HepG2 (cell line): ENCODE results near the gene DIP2C. TPM values are rescaled to one million over a fixed set of nuclear protein-coding genes. Genes with fewer than 3 reads are reported as not detected.

Experiments
- ATAC-seq: fragments of 200-7000 bp; cut with Tn5 transposase; 3 replicates; pipeline ENCODE4 v1.9.1; 2020; ENCODE audit warnings: mild to moderate bottlenecking, moderate library complexity
- BruUV-seq: library from RNA; stranded (reverse); fragments of 400-500 nt; replicated peaks from 2 replicates; lab custom pipeline; 2021; lab: Mats Ljungman, UMichigan
- CTCF ChIA-PET: fragments of 300-600 bp; formaldehyde crosslinking; extraction: SDS; loops from one replicate; lab custom pipeline; 2021; ENCODE audit warnings: low total read pairs, inconsistent platforms, low intra/inter-chr PET ratio; lab: Yijun Ruan, JAX
- POLR2A ChIA-PET: fragments of 350-600 bp; sonication (Branson Sonifier 250); formaldehyde crosslinking; loops from one replicate; lab custom pipeline; 2020; ENCODE audit warnings: antibody characterized with exemption, inconsistent platforms; lab: Yijun Ruan, JAX
- DNase-seq: peaks from one replicate; pipeline ENCODE4 v3.0.0-alpha.2; 2015; ENCODE audit warnings: low spot score
- FAIRE-seq: peaks from 3 replicates; lab custom pipeline; 2011; peaks lifted over from hg19 to GRCh38; lab: Jason Lieb, UNC
- H2AFZ ChIP-seq: one replicate; pipeline ENCODE4 v1.6.1; 2011; ENCODE audit warnings: low read length, inconsistent platforms
- H3K27ac ChIP-seq: fragments of 300-600 bp; 3 replicates; pipeline ENCODE4 v1.8.0; 2011; ENCODE audit warnings: mixed run types, mild to moderate bottlenecking, mixed read lengths, low read length, inconsistent platforms; ENCODE audit not compliant: insufficient read depth; ENCODE audit errors: extremely low read length
- H3K27me3 ChIP-seq, 2 experiments: fragments of 200-600 bp in 1 of 2; 2 replicates in 1 of 2; 3 replicates in 1 of 2; pipeline versions ENCODE4 v1.6.0 to v1.8.0; 2011; ENCODE audit warnings: low read length in 2 of 2, mild to moderate bottlenecking in 2 of 2, moderate library complexity in 2 of 2, inconsistent platforms in 1 of 2; ENCODE audit not compliant: insufficient read depth in 2 of 2, control insufficient read depth in 1 of 2
- H3K36me3 ChIP-seq, 2 experiments: fragments of 200-600 bp in 1 of 2; replicated peaks in 1 of 2; 2 replicates in 1 of 2; 3 replicates in 1 of 2; pipeline versions ENCODE4 v1.5.1 to v1.8.0; 2011; ENCODE audit warnings: low read length in 2 of 2, inconsistent platforms in 1 of 2; ENCODE audit not compliant: insufficient read depth in 2 of 2, control insufficient read depth in 1 of 2
- H3K4me1 ChIP-seq: 2 replicates; pipeline ENCODE4 v1.5.1; 2012; ENCODE audit warnings: low read length, inconsistent platforms; ENCODE audit not compliant: insufficient read depth
- H3K4me2 ChIP-seq: 2 replicates; pipeline ENCODE4 v1.6.0; 2011; ENCODE audit warnings: low read depth, low read length, inconsistent platforms
- H3K4me3 ChIP-seq, 3 experiments: fragments of 200-600 bp in 1 of 3; sonication (generic), shearing (Covaris generic) in 1 of 3; replicated peaks in 1 of 3; 2 replicates each; pipeline ENCODE4 v1.5.1; 2011 to 2016; ENCODE audit warnings: low read length in 3 of 3, inconsistent platforms in 2 of 3, low read depth in 2 of 3, mild to moderate bottlenecking in 2 of 3, control low read depth in 1 of 3, mixed read lengths in 1 of 3; ENCODE audit not compliant: insufficient read depth in 1 of 3
- H3K79me2 ChIP-seq: one replicate; pipeline ENCODE4 v1.6.1; 2011; ENCODE audit warnings: low read length, inconsistent platforms; ENCODE audit not compliant: insufficient read depth
- H3K9ac ChIP-seq: 2 replicates; pipeline ENCODE4 v1.6.0; 2011; ENCODE audit warnings: mild to moderate bottlenecking, low read depth, low read length, inconsistent platforms; ENCODE audit not compliant: insufficient read depth
- H3K9me3 ChIP-seq: 2 replicates; pipeline ENCODE4 v1.5.1; 2012; ENCODE audit warnings: mild to moderate bottlenecking, low read length
- H4K20me1 ChIP-seq: 2 replicates; pipeline ENCODE4 v1.6.0; 2011; ENCODE audit warnings: inconsistent platforms, mild to moderate bottlenecking, low read length, moderate library complexity; ENCODE audit not compliant: insufficient read depth
- ATF6 ChIP-seq: sonication (generic); formaldehyde crosslinking; conservative IDR thresholded peaks from 2 replicates; pipeline ENCODE4 v1.4.0; 2020; ENCODE audit warnings: missing genetic modification reagents
- GABPB1 ChIP-seq: IDR thresholded peaks from 2 replicates; pipeline ENCODE4 v1.6.1; 2016; ENCODE audit warnings: mild to moderate bottlenecking, missing genetic modification reagents, moderate library complexity, missing compliant biosample characterization
- HOXA7 ChIP-seq: sonication (generic); formaldehyde crosslinking; IDR thresholded peaks from 2 replicates; pipeline ENCODE4 v1.8.1; 2022; ENCODE audit warnings: mild to moderate bottlenecking, missing genetic modification reagents, moderate library complexity
- IKZF5 ChIP-seq: IDR thresholded peaks from 2 replicates; pipeline ENCODE4 v1.6.1; 2018; ENCODE audit warnings: missing genetic modification reagents, mild to moderate bottlenecking, missing compliant biosample characterization
- MXD1 ChIP-seq: sonication (generic); formaldehyde crosslinking; IDR thresholded peaks from 2 replicates; pipeline ENCODE4 v1.4.0; 2020; ENCODE audit warnings: mild to moderate bottlenecking, missing genetic modification reagents
- PITX1 ChIP-seq: sonication (generic); formaldehyde crosslinking; IDR thresholded peaks from 2 replicates; pipeline ENCODE4 v1.5.1; 2020; ENCODE audit warnings: mild to moderate bottlenecking, missing genetic modification reagents
- PRMT3 ChIP-seq: sonication (generic); formaldehyde crosslinking; IDR thresholded peaks from 2 replicates; pipeline ENCODE4 v1.8.1; 2022; ENCODE audit warnings: low read depth, mild to moderate bottlenecking, moderate library complexity, missing genetic modification reagents, borderline replicate concordance
- ZBTB43 ChIP-seq: sonication (generic); formaldehyde crosslinking; conservative IDR thresholded peaks from 2 replicates; pipeline ENCODE4 v1.4.0; 2020; ENCODE audit warnings: missing genetic modification reagents
- ZFP91 ChIP-seq: sonication (generic); formaldehyde crosslinking; IDR thresholded peaks from 2 replicates; pipeline ENCODE4 v1.9.0; 2022; ENCODE audit warnings: missing genetic modification reagents, mild to moderate bottlenecking, borderline replicate concordance
- ZNF256 ChIP-seq: sonication (generic); formaldehyde crosslinking; conservative IDR thresholded peaks from 2 replicates; pipeline ENCODE4 v1.4.0; 2020; ENCODE audit warnings: missing genetic modification reagents
- ZNF367 ChIP-seq: sonication (generic); formaldehyde crosslinking; IDR thresholded peaks from 2 replicates; pipeline ENCODE4 v1.4.0; 2020; ENCODE audit warnings: missing genetic modification reagents, borderline replicate concordance
- ZNF546 ChIP-seq: sonication (generic); formaldehyde crosslinking; conservative IDR thresholded peaks from 2 replicates; pipeline ENCODE4 v1.8.1; 2023; ENCODE audit warnings: mild to moderate bottlenecking, missing genetic modification reagents
- ZNF777 ChIP-seq: sonication (generic); formaldehyde crosslinking; IDR thresholded peaks from 2 replicates; pipeline ENCODE4 v1.4.0; 2020; ENCODE audit warnings: missing genetic modification reagents
- ZNF782 ChIP-seq: sonication (generic); formaldehyde crosslinking; IDR thresholded peaks from 2 replicates; pipeline ENCODE4 v1.4.0; 2020; ENCODE audit warnings: missing genetic modification reagents, mild to moderate bottlenecking, borderline replicate concordance
- ZSCAN25 ChIP-seq: sonication (generic); formaldehyde crosslinking; IDR thresholded peaks from 2 replicates; pipeline ENCODE4 v1.8.0; 2022; ENCODE audit warnings: mild to moderate bottlenecking, missing genetic modification reagents
- WGBS: methylation state at CpG from one replicate; pipeline ENCODE4 v1.1.6; 2017; ENCODE audit warnings: low lambda C conversion rate; 5-methylcytosine and 5-hydroxymethylcytosine counted together
- in situ Hi-C: cut with HindIII; loops from 2 replicates; pipeline ENCODE4 v1.10.0; 2017; ENCODE audit warnings: low pct_unique_long_range_greater_than_20kb; ENCODE audit not compliant: extremely low pct_ligation_motif_present
- intact Hi-C: fragments of 100-400 bp; cut with micrococcal nuclease; formaldehyde crosslinking; loops from one replicate; pipeline ENCODE4 v1.10.0; 2022; ENCODE audit not compliant: unreplicated experiment
- polyA plus RNA-seq, 8 experiments: library from polyadenylated mRNA; depleted of rRNA in 3 of 8; stranded (reverse) in 7 of 8; unstranded in 1 of 8; fragments of >200 nt; fragmentation: Illumina TruSeq in 4 of 8; extraction: Trizol in 4 of 8; gene quantifications; 2 replicates each; pipeline versions ENCODE4 v1.2.1 to v1.2.3, GENCODE V29; 2011 to 2016; ENCODE audit warnings: low read depth in 4 of 8, missing spikeins in 1 of 8, mixed read lengths in 1 of 8; ENCODE audit not compliant: insufficient read depth in 1 of 8
- total RNA-seq, 5 experiments: library from RNA; depleted of rRNA; stranded (reverse); fragments of >200 nt; fragmentation: Illumina TruSeq; extraction: Trizol; gene quantifications; 2 replicates each; pipeline ENCODE4 v1.2.3, GENCODE V29; 2016; ENCODE audit warnings: low read depth in 1 of 5

The DIP2C gene
- total and polyA plus RNA-seq, 2 of the 13 experiments (the other 11 are each of a cell fraction or from before 2014, with no cell fraction given), result 2.2 to 2.7 TPM

- no peak for TF ChIP-seq ZFP91
- no peak for TF ChIP-seq ZNF256 (CRISPR knock-in tag)
- TF ChIP-seq PRMT3, result no peak
- no peak for TF ChIP-seq ZNF546 (CRISPR knock-in tag)
Observed at GRCh38 chr10:437698-438490, 251.6 kb downstream of the DIP2C start (continued).

- CTCF ChIA-PET, result no interaction called here
- Histone ChIP-seq H3K9ac (no peak overlapping the region), H3K27me3 (no peaks in the 10 kb centered on the region), H3K4me1 (no peaks in the 10 kb centered on the region), H3K27ac (no peak overlapping the region), H3K4me3 (no peak overlapping the region), H2AFZ (no peak overlapping the region), H3K36me3 (peaks cover 0 to 4% of the 10 kb centered on the region in 2 experiments; a peak in 2 of 5 replicates), H4K20me1 (no peaks in the 10 kb centered on the region), H3K79me2 (no peaks in the 10 kb centered on the region), H3K9me3 (no peaks in the 10 kb centered on the region), H3K4me2 (no peak overlapping the region)
- intact Hi-C loops (no loop called here), in situ Hi-C loops (no loop called here)
- POLR2A ChIA-PET, result no interaction called here
- no peak for FAIRE-seq
- DNase-seq, result no peak
- ATAC-seq, result no peak
- no TSS peak for BruUV-seq
- 97% methylated on average over 15 of the region's 17 CpGs for WGBS
- no peak for TF ChIP-seq PITX1
- TF ChIP-seq MXD1 (CRISPR knock-in tag), result no peak
- no peak for TF ChIP-seq IKZF5 (CRISPR knock-in tag)
- TF ChIP-seq ZNF367 (CRISPR knock-in tag), result no peak
- TF ChIP-seq ZSCAN25 (CRISPR knock-in tag), result no peak
- no peak for TF ChIP-seq HOXA7
- TF ChIP-seq ZNF777 (CRISPR knock-in tag), result no peak
- no peak for TF ChIP-seq GABPB1 (CRISPR knock-in tag)
- TF ChIP-seq ZBTB43 (CRISPR knock-in tag), result no peak
- no peak for TF ChIP-seq ZNF782 (CRISPR knock-in tag)
- TF ChIP-seq ATF6 (CRISPR knock-in tag), result no peak
Observed at GRCh38 chr10:436911-437665, 252.4 kb downstream of the DIP2C start.
